ENCODE results near the gene DLEC1. TPM values are rescaled to one million over a fixed set of nuclear protein-coding genes. Genes with fewer than 3 reads are reported as not detected.
"Not testable (repeated sequence)": the region's sequence is repeated elsewhere in the genome, so short reads cannot be mapped to it uniquely, and the experiment has no call there.

Gene DLEC1
- total RNA-seq, 4 donors from 2014 or later = 0.44 to 1.7 (median 1.5) TPM

- peaks cover 22 to 25% of the 10 kb centered on the region in 2 donors for H3K4me1 ChIP-seq
- H3K27ac ChIP-seq = no peak overlapping the region
- no peak for TF ChIP-seq CTCF (IDR thresholded peaks at IDR 0.05)
- no peak overlapping the region for H3K4me3 ChIP-seq (replicated peaks in 1 of 3)
- no peak for DNase-seq
- 100% methylated on average over 1 of the region's 1 CpG for WGBS, 2 donors
- no peaks in the 10 kb centered on the region for H3K9me3 ChIP-seq
- H3K36me3 ChIP-seq = no peaks in the 10 kb centered on the region
- H3K27me3 ChIP-seq = no peaks in the 10 kb centered on the region
- intact Hi-C loops (cut with DNase I) = no loop called here
Observed at GRCh38 chr3:38032328-38032865, 6.6 kb upstream of the DLEC1 start.

GRCh38 chr3:38033586-38033985 is 5.4 kb upstream of the DLEC1 start:
- intact Hi-C loops (cut with DNase I); H3K36me3 ChIP-seq; DNase-seq; H3K27ac ChIP-seq; H3K27me3 ChIP-seq; H3K9me3 ChIP-seq; H3K4me3 ChIP-seq (replicated peaks in 1 of 3): not testable (repeated sequence)
- 94 to 98% methylated on average over 6 of the region's 7 CpGs for WGBS, 2 donors
- H3K4me1 ChIP-seq = peaks cover 22 to 23% of the 10 kb centered on the region in 2 donors

GRCh38 chr3:38034335-38034734 is 4.7 kb upstream of the DLEC1 start:
- H3K27ac ChIP-seq; intact Hi-C loops (cut with DNase I); DNase-seq; H3K9me3 ChIP-seq; H3K4me3 ChIP-seq (replicated peaks in 1 of 3); H3K36me3 ChIP-seq; H3K27me3 ChIP-seq: not testable (repeated sequence)
- H3K4me1 ChIP-seq = peaks cover 19 to 22% of the 10 kb centered on the region in 2 donors
- 86 to 92% methylated on average over 9 of the region's 9 CpGs for WGBS, 2 donors

GRCh38 chr3:38036286-38036685 is 2.7 kb upstream of the DLEC1 start:
- H3K4me3 ChIP-seq (replicated peaks in 1 of 3) = no peak overlapping the region
- no peaks in the 10 kb centered on the region for H3K9me3 ChIP-seq
- no peaks in the 10 kb centered on the region for H3K27me3 ChIP-seq
- TF ChIP-seq CTCF (IDR thresholded peaks at IDR 0.05) = no peak
- TF ChIP-seq POLR2A (IDR thresholded peaks at IDR 0.05) = no peak
- 94 to 95% methylated on average over 5 of the region's 5 CpGs for WGBS, 2 donors
- no peaks in the 10 kb centered on the region for H3K36me3 ChIP-seq
- intact Hi-C loops (cut with DNase I) = no loop called here
- H3K27ac ChIP-seq = no peak overlapping the region
- H3K4me1 ChIP-seq = peaks cover 6 to 13% of the 10 kb centered on the region in 2 donors
- DNase-seq = no peak

- Histone ChIP-seq H3K36me3 (no peaks in the 10 kb centered on the region), H3K9me3 (no peaks in the 10 kb centered on the region), H3K27ac (no peak overlapping the region), H3K4me1 (peaks cover under 1 to 12% of the 10 kb centered on the region in 2 donors), H3K27me3 (no peaks in the 10 kb centered on the region), H3K4me3 (replicated peaks in 1 of 3) (no peak overlapping the region)
- intact Hi-C loops (cut with DNase I) = no loop called here
- DNase-seq = no peak
- TF ChIP-seq POLR2A (IDR thresholded peaks at IDR 0.05) (no peak), CTCF (IDR thresholded peaks at IDR 0.05) (no peak)
- WGBS, 2 donors = 77 to 86% methylated on average over 3 of the region's 3 CpGs
Observed at GRCh38 chr3:38036906-38037305, 2.1 kb upstream of the DLEC1 start.

- TF ChIP-seq POLR2A (IDR thresholded peaks at IDR 0.05) (no peak), CTCF (IDR thresholded peaks at IDR 0.05) (no peak)
- WGBS, 2 donors = 89 to 92% methylated on average over 5 of the region's 5 CpGs
- intact Hi-C loops (cut with DNase I) = no loop called here
Observed at GRCh38 chr3:38038447-38038911, 529 bp upstream of the DLEC1 start.

More at GRCh38 chr3:38038447-38038911, 529 bp upstream of the DLEC1 start:
- H3K4me1 ChIP-seq = peaks cover 0 to 12% of the 10 kb centered on the region in 2 donors
- no peak for DNase-seq
- no peak overlapping the region for H3K27ac ChIP-seq
- H3K27me3 ChIP-seq = no peaks in the 10 kb centered on the region
- H3K9me3 ChIP-seq = no peaks in the 10 kb centered on the region
- no peak overlapping the region for H3K4me3 ChIP-seq (replicated peaks in 1 of 3)
- no peaks in the 10 kb centered on the region for H3K36me3 ChIP-seq
